GM10847 (cell line): ENCODE measurements around the gene VASP.

Experiments
- POLR2A ChIP-seq: IDR thresholded peaks from 2 replicates; pipeline ENCODE4 v1.6.1; 2011; ENCODE audit not compliant: insufficient read length; ENCODE audit errors: extremely low read depth

The VASP gene

GRCh38 chr19:45515807-45516401 lies 8.6 kb downstream of the VASP start:
- no peak for TF ChIP-seq POLR2A

GRCh38 chr19:45517238-45517637 lies 10.0 kb downstream of the VASP start:
- no peak for TF ChIP-seq POLR2A

- no peak for TF ChIP-seq POLR2A
Observed at GRCh38 chr19:45517641-45518468, 10.6 kb downstream of the VASP start.

DNA sequence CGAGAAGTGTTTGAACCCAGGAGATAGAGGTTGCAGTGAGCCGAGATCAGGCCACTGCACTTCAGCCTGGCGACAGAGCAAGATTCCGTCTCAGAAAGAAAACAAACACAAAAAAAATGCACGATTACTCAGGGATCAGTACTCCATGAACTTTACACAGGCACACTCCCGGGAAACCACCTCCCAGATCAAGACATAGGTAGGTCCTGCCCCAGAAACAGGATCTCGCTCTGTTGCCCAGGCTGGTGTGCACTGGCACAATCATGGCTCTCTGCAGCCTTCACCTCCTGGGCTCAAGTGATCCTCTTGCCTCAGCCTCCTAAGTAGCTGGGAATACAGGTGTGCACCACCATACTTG lies 11.2 kb downstream of the VASP start:
- TF ChIP-seq POLR2A = no peak

- no peak for TF ChIP-seq POLR2A
Observed at GRCh38 chr19:45522010-45522941, 15.0 kb downstream of the VASP start.

- no peak for TF ChIP-seq POLR2A
Observed at GRCh38 chr19:45523642-45524256, 16.5 kb downstream of the VASP start.

- TF ChIP-seq POLR2A = no peak
Observed at GRCh38 chr19:45524575-45525129, 17.4 kb downstream of the VASP start.

- no peak for TF ChIP-seq POLR2A
Observed at GRCh38 chr19:45526143-45526542, 18.9 kb downstream of the VASP start.

- no peak for TF ChIP-seq POLR2A
Observed at GRCh38 chr19:45526971-45527370, 19.7 kb downstream of the VASP start.

GRCh38 chr19:45527731-45528130 lies 20.5 kb downstream of the VASP start:
- TF ChIP-seq POLR2A = no peak

- TF ChIP-seq POLR2A = no peak
Observed at GRCh38 chr19:45528149-45528743, 21.0 kb downstream of the VASP start.

GRCh38 chr19:45528744-45529419 lies 21.6 kb downstream of the VASP start:
- TF ChIP-seq POLR2A = peak; percentile 26

- TF ChIP-seq POLR2A = no peak
Observed at GRCh38 chr19:45529420-45529785, 22.1 kb downstream of the VASP start.

- no peak for TF ChIP-seq POLR2A
Observed at GRCh38 chr19:45531349-45531748, 24.1 kb downstream of the VASP start.
